Right atrium auricular region (tissue), 2 donors: Measurements from ENCODE around the gene ARMC12. TPM values are rescaled to one million over a fixed set of nuclear protein-coding genes. Genes with fewer than 3 reads are reported as not detected.

Source experiments
- DNase-seq: peaks from one replicate; pipeline ENCODE4 v3.0.0-alpha.2; 2019; ENCODE audit warnings: low spot score
- H3K27ac ChIP-seq, 2 donors: fragments of 200-600 bp; sonication (generic); 1 replicate in 1 of 2; 2 replicates in 1 of 2; pipeline ENCODE4 v1.5.1; 2016 to 2019
- H3K27me3 ChIP-seq, 2 donors: fragments of 200-600 bp; sonication (generic); one replicate each; pipeline versions ENCODE4 v1.5.1 to v1.6.0; 2017 to 2019
- H3K36me3 ChIP-seq: fragments of 200-600 bp; sonication (generic); one replicate; pipeline ENCODE4 v1.5.1; 2016
- H3K4me1 ChIP-seq, 2 donors: fragments of 200-600 bp; sonication (generic); one replicate each; pipeline versions ENCODE4 v1.5.1 to v1.6.0; 2017 to 2019
- H3K4me3 ChIP-seq, 2 donors: fragments of 200-600 bp; sonication (generic); 1 replicate in 1 of 2; 2 replicates in 1 of 2; pipeline ENCODE4 v1.5.1; 2017 to 2019; ENCODE audit warnings: mild to moderate bottlenecking in 1 of 2, moderate library complexity in 1 of 2
- H3K9me3 ChIP-seq, 2 donors: fragments of 200-600 bp; sonication (generic); one replicate each; pipeline ENCODE4 v1.5.1; 2019
- total RNA-seq, 2 donors: library from RNA; depleted of rRNA; stranded (reverse); fragments of >200 nt; gene quantifications; one replicate each; pipeline ENCODE4 v1.1.0, GENCODE V29; 2016
- TF ChIP-seq, protein P1 (sequence below), 2 donors: fragments of 200-600 bp; sonication (generic); IDR thresholded peaks; one replicate each; pipeline ENCODE4 v1.5.1; 2019; ENCODE audit warnings: antibody characterized with exemption in 2 of 2

Gene ARMC12
- total RNA-seq, 2 donors from 2014 or later, result 0.39 TPM; not detected in 1

DNA sequence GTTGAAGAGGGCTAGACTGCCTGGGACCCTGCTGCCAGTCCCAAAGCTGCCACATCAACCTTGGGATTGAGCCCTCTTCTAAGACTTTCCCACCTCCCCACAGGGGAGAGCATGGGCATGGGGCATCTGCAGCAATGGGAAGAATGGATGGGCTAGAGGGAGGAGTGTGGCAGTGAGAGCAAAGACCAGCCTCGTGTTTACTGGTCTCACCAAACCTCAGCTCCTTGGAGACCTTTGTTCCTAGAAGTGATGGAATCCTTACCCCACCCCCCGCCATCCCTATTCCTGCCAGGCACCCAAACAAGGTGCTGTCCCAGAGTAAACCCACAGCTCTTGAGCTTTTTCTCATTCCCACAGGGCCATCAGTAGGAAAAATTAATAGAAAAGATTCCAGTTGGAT, 20.0 kb upstream of the ARMC12 start:
- no peaks in the 10 kb centered on the region for H3K27me3 ChIP-seq
- no peak for DNase-seq
- H3K27ac ChIP-seq, result no peak overlapping the region
- peaks cover 0 to 45% of the 10 kb centered on the region in 2 donors for H3K4me1 ChIP-seq
- TF ChIP-seq, protein P1, sequence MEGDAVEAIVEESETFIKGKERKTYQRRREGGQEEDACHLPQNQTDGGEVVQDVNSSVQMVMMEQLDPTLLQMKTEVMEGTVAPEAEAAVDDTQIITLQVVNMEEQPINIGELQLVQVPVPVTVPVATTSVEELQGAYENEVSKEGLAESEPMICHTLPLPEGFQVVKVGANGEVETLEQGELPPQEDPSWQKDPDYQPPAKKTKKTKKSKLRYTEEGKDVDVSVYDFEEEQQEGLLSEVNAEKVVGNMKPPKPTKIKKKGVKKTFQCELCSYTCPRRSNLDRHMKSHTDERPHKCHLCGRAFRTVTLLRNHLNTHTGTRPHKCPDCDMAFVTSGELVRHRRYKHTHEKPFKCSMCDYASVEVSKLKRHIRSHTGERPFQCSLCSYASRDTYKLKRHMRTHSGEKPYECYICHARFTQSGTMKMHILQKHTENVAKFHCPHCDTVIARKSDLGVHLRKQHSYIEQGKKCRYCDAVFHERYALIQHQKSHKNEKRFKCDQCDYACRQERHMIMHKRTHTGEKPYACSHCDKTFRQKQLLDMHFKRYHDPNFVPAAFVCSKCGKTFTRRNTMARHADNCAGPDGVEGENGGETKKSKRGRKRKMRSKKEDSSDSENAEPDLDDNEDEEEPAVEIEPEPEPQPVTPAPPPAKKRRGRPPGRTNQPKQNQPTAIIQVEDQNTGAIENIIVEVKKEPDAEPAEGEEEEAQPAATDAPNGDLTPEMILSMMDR (IDR thresholded peaks at IDR 0.05), result no peak
- no peak overlapping the region for H3K4me3 ChIP-seq
- H3K9me3 ChIP-seq, result no peaks in the 10 kb centered on the region
- H3K36me3 ChIP-seq, result no peaks in the 10 kb centered on the region

DNA sequence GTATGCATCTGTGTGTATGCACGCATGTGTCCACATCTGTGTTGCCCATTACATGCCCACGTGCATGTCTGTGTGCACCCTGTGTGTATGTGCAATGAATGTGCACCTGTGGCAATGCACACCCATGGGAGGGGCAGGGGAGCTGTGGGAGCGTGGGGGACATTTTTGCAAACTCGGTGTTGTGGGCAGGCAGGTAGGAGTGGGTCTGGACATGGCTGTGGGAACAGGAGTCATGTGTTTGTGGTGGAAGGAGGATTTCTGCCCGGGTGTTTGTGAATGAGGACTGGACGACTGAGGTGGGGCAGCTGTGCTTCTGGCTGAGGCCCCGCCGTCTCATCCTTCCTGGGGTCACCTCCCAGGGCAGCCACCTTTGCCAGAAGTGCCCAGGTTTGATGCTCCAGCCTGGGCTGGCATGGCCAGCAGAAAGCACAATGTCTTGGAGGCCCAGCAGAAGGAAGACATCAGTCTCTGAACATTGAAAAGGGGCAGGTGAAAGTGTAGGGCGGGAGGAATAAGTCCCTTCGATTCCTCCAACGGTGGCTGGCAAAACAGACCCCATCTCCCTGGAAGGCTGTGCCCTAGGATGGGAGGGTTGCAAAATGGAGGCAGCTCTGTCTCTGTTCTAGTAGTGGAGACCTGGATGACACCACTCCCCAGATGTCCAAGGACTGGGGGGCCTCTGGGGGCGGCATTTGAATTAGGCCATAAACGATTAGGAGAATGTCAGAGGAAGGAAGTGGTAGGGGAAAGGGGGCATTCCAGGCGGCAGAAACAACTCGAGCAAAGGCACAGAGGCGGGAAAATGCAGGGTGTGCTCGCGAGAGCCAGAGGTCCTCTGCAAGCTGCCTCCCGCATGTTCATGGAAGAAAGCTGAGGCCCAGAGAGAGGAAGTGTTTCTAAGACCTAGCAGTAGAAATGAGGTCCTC, 19.1 kb upstream of the ARMC12 start:
- H3K4me1 ChIP-seq, result peaks cover 0 to 54% of the 10 kb centered on the region in 2 donors
- TF ChIP-seq, protein P1 (IDR thresholded peaks at IDR 0.05), result no peak
- peak overlapping the region; percentile 88 to 100 for H3K27ac ChIP-seq

DNA sequence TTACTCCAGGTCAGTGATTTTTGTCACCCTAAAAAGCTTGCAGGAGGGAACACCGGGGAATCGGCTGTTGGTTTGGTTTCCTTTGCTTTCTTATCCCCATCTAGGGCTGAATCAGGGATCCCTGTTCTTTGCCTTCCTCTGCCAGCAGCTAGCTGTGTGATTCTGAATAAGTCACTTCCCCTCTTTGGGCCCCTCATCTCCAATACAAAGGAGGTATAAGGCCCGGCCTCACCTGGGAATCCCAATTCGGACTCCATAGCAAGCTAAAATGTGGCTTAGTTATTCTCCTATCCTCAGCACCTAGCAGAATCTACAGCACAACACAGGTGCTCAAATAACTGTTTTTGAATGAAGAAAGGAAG, 18.5 kb upstream of the ARMC12 start:
- peaks cover 0 to 61% of the 10 kb centered on the region in 2 donors for H3K4me1 ChIP-seq
- peak overlapping the region; percentile 88 to 100 for H3K27ac ChIP-seq
- no peaks in the 10 kb centered on the region for H3K27me3 ChIP-seq
- no peak for DNase-seq
- no peaks in the 10 kb centered on the region for H3K9me3 ChIP-seq
- TF ChIP-seq, protein P1 (IDR thresholded peaks at IDR 0.05), result no peak
- H3K36me3 ChIP-seq, result no peaks in the 10 kb centered on the region
- H3K4me3 ChIP-seq, result no peak overlapping the region

More for the DNA sequence above, 19.1 kb upstream of the ARMC12 start:
- no peak for DNase-seq
- Histone ChIP-seq H3K9me3 (no peaks in the 10 kb centered on the region), H3K4me3 (no peak overlapping the region), H3K27me3 (no peaks in the 10 kb centered on the region), H3K36me3 (no peaks in the 10 kb centered on the region)

DNA sequence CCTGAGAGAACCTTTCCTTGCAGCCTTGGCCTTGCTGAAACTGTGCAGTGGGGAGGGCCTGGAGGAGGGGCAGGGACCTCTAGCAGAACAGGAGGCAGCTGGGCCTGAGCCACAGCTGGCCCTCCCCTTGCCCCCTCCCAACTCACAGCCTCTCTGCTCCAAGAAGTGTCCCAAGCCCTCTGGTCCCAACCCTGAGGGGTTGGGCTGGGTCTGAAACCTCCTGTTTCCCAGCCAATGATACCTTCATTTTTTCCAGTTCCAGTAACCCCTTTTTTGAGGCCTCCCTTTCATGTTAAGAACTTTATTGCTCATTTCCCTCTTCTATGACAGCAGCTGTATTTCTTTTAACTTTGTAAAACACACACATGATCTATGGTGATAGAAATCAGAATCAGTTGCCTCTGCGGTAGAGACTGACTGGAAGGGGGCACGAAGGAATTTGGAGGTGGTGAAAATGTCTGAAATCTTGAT, 17.9 kb upstream of the ARMC12 start:
- no peaks in the 10 kb centered on the region for H3K9me3 ChIP-seq
- TF ChIP-seq, protein P1 (IDR thresholded peaks at IDR 0.05), result no peak
- no peak overlapping the region for H3K4me3 ChIP-seq
- H3K27me3 ChIP-seq, result no peaks in the 10 kb centered on the region
- peaks cover 0 to 67% of the 10 kb centered on the region in 2 donors for H3K4me1 ChIP-seq
- no peak for DNase-seq
- peak overlapping the region; percentile 88 to 100 for H3K27ac ChIP-seq
- no peaks in the 10 kb centered on the region for H3K36me3 ChIP-seq

DNA sequence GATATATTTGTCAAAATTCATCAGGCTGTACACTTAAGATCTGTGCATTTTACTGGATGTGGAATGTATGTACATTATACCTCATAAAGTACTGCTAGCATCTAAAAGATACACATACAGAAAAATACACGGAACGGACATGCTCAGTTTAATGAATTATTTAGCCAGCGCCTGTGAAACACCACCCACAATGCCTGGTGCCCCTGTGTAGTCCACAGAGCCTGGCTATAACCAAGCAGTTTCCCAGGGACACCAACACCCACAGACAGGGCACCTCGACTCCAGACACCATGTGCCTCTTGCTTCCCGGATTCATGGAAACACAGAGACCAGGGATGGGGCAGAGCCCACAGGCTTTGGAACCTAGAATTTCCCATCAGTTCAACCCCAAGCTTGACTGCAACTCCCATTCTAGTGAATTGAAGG, 17.4 kb upstream of the ARMC12 start:
- peaks cover 0 to 71% of the 10 kb centered on the region in 2 donors for H3K4me1 ChIP-seq

More for the DNA sequence above, 17.4 kb upstream of the ARMC12 start:
- Histone ChIP-seq H3K4me3 (peak overlapping the region in 1 of 2 donors; percentile 19), H3K27ac (peak overlapping the region; percentile 88 to 100), H3K27me3 (no peaks in the 10 kb centered on the region), H3K36me3 (no peaks in the 10 kb centered on the region), H3K9me3 (no peaks in the 10 kb centered on the region)
- no peak for DNase-seq
- TF ChIP-seq, protein P1 (IDR thresholded peaks at IDR 0.05), result no peak
